ENCODE results near the gene RYR1.

DNA sequence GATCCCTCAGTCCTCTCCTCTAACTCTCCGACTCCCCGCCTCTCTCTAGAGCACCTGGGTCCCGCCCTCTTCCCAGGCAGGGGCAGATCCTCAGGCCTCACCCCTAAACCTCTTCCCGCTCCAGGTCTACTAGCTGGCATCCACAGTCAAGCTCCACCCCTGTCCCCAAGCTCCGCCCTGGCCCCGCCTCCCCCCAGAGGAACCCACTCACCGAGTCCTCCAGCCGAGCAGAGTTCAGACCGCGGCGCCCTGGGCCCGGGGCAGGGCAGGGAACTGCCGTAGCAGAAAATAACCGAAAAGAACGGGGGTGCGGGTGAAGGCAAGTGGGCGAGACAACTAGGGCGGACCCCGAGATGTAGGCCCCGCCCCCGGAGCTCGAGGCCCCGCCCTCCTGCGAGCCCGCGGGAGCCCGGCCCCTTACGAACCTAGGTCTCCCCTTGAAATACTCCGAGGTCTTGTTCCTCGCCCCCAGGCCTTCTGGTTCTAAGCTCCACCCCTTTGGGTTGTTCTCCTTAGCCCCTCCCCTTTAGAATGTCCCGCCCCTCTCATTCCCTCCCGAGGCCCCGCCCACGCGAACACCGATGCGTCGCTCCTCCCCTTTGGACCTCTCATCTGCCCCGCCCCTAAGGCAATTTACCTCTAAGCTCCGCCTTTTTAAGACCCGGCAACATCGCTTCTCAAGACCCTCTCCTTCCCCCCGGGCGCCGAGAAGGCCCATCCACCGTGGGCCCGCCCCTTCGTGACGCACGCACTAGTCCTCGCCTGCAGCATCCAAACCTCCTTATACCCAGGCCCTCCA, 45.7 kb upstream of the RYR1 start, which contains the start of gene GGN:
- TF ChIP-seq CTCF (IDR thresholded peaks at IDR 0.05; ENCODE audit: poor library complexity) (no peak), EZH2 (IDR thresholded peaks at IDR 0.05; ENCODE audit: borderline replicate concordance) (no peak)

Measured in hepatocyte (in vitro differentiated cells).